Upper lobe of right lung (tissue), 1 donor: Measurements from ENCODE around the gene MRTFA. TPM values are rescaled to one million over a fixed set of nuclear protein-coding genes. Genes with fewer than 3 reads are reported as not detected.
"Not testable (repeated sequence)": the region's sequence is repeated elsewhere in the genome, so short reads cannot be mapped to it uniquely, and the experiment has no call there.

Experiments used
- ATAC-seq: fragments of 200-7000 bp; cut with Tn5 transposase; one replicate; pipeline ENCODE4 v1.9.1; 2020; ENCODE audit warnings: mild to moderate bottlenecking, moderate library complexity
- DNase-seq: peaks from one replicate; pipeline ENCODE4 v3.0.0-alpha.2; 2020
- H3K27ac ChIP-seq: fragments of 200-600 bp; one replicate; pipeline ENCODE4 v1.8.0; 2022
- H3K27me3 ChIP-seq: fragments of 200-600 bp; one replicate; pipeline ENCODE4 v1.8.0; 2022; ENCODE audit warnings: mild to moderate bottlenecking
- H3K36me3 ChIP-seq: fragments of 200-600 bp; one replicate; pipeline ENCODE4 v1.8.0; 2022
- H3K4me1 ChIP-seq: fragments of 200-600 bp; one replicate; pipeline ENCODE4 v1.8.0; 2022
- H3K4me3 ChIP-seq: fragments of 200-600 bp; one replicate; pipeline ENCODE4 v1.8.0; 2022; ENCODE audit warnings: mild to moderate bottlenecking
- H3K9me3 ChIP-seq: fragments of 200-600 bp; one replicate; pipeline ENCODE4 v1.8.0; 2022
- CTCF ChIP-seq: fragments of 200-600 bp; IDR thresholded peaks from one replicate; pipeline ENCODE4 v1.8.0; 2022; ENCODE audit warnings: antibody characterized with exemption
- intact Hi-C: fragments of 100-400 bp; cut with DNase I; formaldehyde crosslinking; loops from one replicate; pipeline ENCODE4 v1.11.0; 2022
- total RNA-seq: library from RNA; stranded (reverse); fragmentation: NEBNext Ultra II Directional; extraction: Animal tissue kit (Norgen Biotek cat#: 25700); gene quantifications from one replicate; pipeline ENCODE4 v1.2.1, GENCODE V29; 2021
- donor health status: DM: no; HTN: yes; CAD: no; lungs with severe emphysema.

Gene MRTFA
- total RNA-seq, 1 donor from 2014 or later = 60.4 TPM

GRCh38 chr22:40679964-40680818 is 43.7 kb upstream of the MRTFA start:
- intact Hi-C loops = no loop called here
- Histone ChIP-seq H3K27me3 (peaks cover 9% of the 10 kb centered on the region), H3K36me3 (no peaks in the 10 kb centered on the region), H3K9me3 (no peaks in the 10 kb centered on the region), H3K4me3 (no peak overlapping the region), H3K4me1 (peaks cover 10% of the 10 kb centered on the region), H3K27ac (no peak overlapping the region)
- DNase-seq = no peak
- no peak for ATAC-seq
- TF ChIP-seq CTCF = no peak

- H3K4me3 ChIP-seq = no peak within 1 kb of the TSS
Measured at GRCh38 chr22:40679249-40679963, 42.9 kb upstream of the MRTFA start, which contains the start of gene MCHR1. Gene MCHR1, plus strand, starts transcription at chr22:40679484. Its CDS starts 169 bp downstream, at chr22:40679653.

GRCh38 chr22:40678493-40679248 is 42.2 kb upstream of the MRTFA start:
- Histone ChIP-seq H3K27me3 (peaks cover 9% of the 10 kb centered on the region), H3K4me3 (no peak overlapping the region), H3K4me1 (peaks cover 10% of the 10 kb centered on the region), H3K36me3 (no peaks in the 10 kb centered on the region), H3K9me3 (no peaks in the 10 kb centered on the region), H3K27ac (no peak overlapping the region)
- DNase-seq (no peak), ATAC-seq (no peak)
- TF ChIP-seq CTCF = no peak
- intact Hi-C loops = no loop called here

More at GRCh38 chr22:40679249-40679963, 42.9 kb upstream of the MRTFA start, which contains the start of gene MCHR1:
- intact Hi-C loops = no loop called here
- Histone ChIP-seq H3K4me1 (peaks cover 10% of the 10 kb centered on the region), H3K27ac (no peak within 1 kb of the TSS), H3K9me3 (no peaks in the 10 kb centered on the region), H3K36me3 (no peaks in the 10 kb centered on the region), H3K27me3 (peaks cover 9% of the 10 kb centered on the region)
- ATAC-seq (no peak), DNase-seq (no peak)
- TF ChIP-seq CTCF = no peak

GRCh38 chr22:40676644-40677043 is 40.1 kb upstream of the MRTFA start:
- ATAC-seq (no peak), DNase-seq (no peak)
- H3K27ac ChIP-seq = no peak overlapping the region
- peaks cover 9% of the 10 kb centered on the region for H3K27me3 ChIP-seq
- TF ChIP-seq CTCF = no peak
- H3K9me3 ChIP-seq = no peaks in the 10 kb centered on the region
- H3K36me3 ChIP-seq = no peaks in the 10 kb centered on the region
- no peak overlapping the region for H3K4me3 ChIP-seq
- intact Hi-C loops = no loop called here
- H3K4me1 ChIP-seq = peaks cover 10% of the 10 kb centered on the region

- H3K36me3 ChIP-seq, ATAC-seq, H3K4me1 ChIP-seq, H3K27ac ChIP-seq, DNase-seq, H3K4me3 ChIP-seq, intact Hi-C loops, H3K9me3 ChIP-seq, H3K27me3 ChIP-seq: not testable (repeated sequence)
Measured at GRCh38 chr22:40676166-40676565, 39.6 kb upstream of the MRTFA start.
